Spleen (tissue), 7 donors: Measurements from ENCODE around the gene OST4.
A peak's percentile ranks its signal among the peaks of the same experiment; 100 is the strongest.

ENCODE experiments used
- POLR2AphosphoS5 ChIP-seq, 3 donors: sonication (generic); formaldehyde crosslinking; IDR thresholded peaks; one replicate each; pipeline ENCODE4 v1.5.1; 2017; ENCODE audit warnings: antibody characterized with exemption in 3 of 3
- TF ChIP-seq, protein P1 (sequence below), 11 experiments: fragments of 200-600 bp in 7 of 11; fragments of 450-650 bp in 4 of 11; sonication (generic) in 4 of 11; IDR thresholded peaks in 8 of 11; conservative IDR thresholded peaks in 3 of 11; 1 replicate in 7 of 11; 2 replicates in 4 of 11; pipeline versions ENCODE4 v1.4.0 to v1.8.0; 2016 to 2021; ENCODE audit warnings: antibody characterized with exemption in 11 of 11, inconsistent platforms in 4 of 11, mild to moderate bottlenecking in 1 of 11
- donor health status: DM: no; HTN: no; CAD: no; lungs with moderate emphysema.
- donor health status: DM: no; HTN: no; CAD: no.
- donor health status: DM: no; HTN: no; CAD: no.

DNA sequence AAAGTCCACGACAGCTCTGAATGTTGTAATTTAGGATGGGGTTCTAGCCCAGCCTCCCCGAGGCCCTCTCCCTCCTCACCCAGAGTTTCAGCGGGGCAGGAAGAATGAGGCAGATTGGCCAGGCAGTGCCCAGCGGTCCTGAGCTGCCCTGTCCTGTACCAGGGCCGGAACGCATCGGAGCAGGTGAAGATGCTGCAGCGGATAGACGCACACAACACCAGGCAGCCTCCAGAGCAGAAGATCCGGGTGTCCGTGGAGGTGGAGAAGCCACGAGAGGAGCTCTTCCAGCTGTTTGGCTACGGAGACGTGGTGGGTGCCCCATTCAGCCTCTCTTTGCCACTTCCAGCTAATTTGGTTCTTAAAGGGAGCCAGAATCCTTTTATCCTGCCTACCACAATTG is 25.9 kb upstream of the OST4 start:
- TF ChIP-seq, protein P1, sequence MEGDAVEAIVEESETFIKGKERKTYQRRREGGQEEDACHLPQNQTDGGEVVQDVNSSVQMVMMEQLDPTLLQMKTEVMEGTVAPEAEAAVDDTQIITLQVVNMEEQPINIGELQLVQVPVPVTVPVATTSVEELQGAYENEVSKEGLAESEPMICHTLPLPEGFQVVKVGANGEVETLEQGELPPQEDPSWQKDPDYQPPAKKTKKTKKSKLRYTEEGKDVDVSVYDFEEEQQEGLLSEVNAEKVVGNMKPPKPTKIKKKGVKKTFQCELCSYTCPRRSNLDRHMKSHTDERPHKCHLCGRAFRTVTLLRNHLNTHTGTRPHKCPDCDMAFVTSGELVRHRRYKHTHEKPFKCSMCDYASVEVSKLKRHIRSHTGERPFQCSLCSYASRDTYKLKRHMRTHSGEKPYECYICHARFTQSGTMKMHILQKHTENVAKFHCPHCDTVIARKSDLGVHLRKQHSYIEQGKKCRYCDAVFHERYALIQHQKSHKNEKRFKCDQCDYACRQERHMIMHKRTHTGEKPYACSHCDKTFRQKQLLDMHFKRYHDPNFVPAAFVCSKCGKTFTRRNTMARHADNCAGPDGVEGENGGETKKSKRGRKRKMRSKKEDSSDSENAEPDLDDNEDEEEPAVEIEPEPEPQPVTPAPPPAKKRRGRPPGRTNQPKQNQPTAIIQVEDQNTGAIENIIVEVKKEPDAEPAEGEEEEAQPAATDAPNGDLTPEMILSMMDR (IDR thresholded peaks at IDR 0.05 in 8 of 11, conservative IDR thresholded peaks at IDR 0.05 in 3 of 11), result peak in 1 of 11 experiments; percentile 9
- TF ChIP-seq POLR2AphosphoS5 (IDR thresholded peaks at IDR 0.05), result no peak
